ENCODE data around the gene IKZF1. TPM values are rescaled to one million over a fixed set of nuclear protein-coding genes. Genes with fewer than 3 reads are reported as not detected.
A peak's percentile ranks its signal among the peaks of the same experiment; 100 is the strongest.

IKZF1 gene
- 1 to 10 TPM; 4.4 to 9.2 TPM for total RNA-seq
- long read RNA-seq, partial matches to known transcripts, result 0 of 2 reads
- long read RNA-seq, other reads (novel, unspliced or antisense), result 2 of 2 reads

GRCh38 chr7:50304129-50304910, at the start of gene IKZF1:
Gene IKZF1, plus strand, starts transcription at chr7:50304716. Its CDS starts 14,346 bp downstream, at chr7:50319062.
- DNase-seq (peak; percentile 70), ATAC-seq (peak; percentile 54 to 71)
- intact Hi-C loops (cut with DNase I), result no loop called here

GRCh38 chr7:50261593-50261992, 42.9 kb upstream of the IKZF1 start:
- ATAC-seq, result no peak
- intact Hi-C loops (cut with DNase I), result no loop called here

GRCh38 chr7:50262446-50262845, 42.1 kb upstream of the IKZF1 start:
- DNase-seq (no peak), ATAC-seq (no peak)
- intact Hi-C loops (cut with DNase I), result no loop called here

More at GRCh38 chr7:50261593-50261992, 42.9 kb upstream of the IKZF1 start:
- no peak for DNase-seq

- ATAC-seq (no peak), DNase-seq (no peak)
- intact Hi-C loops (cut with DNase I), result no loop called here
Measured at GRCh38 chr7:50262916-50263690, 41.4 kb upstream of the IKZF1 start.

- intact Hi-C loops (cut with DNase I), result no loop called here
- no peak for ATAC-seq
Measured at GRCh38 chr7:50264908-50265307, 39.6 kb upstream of the IKZF1 start.

GRCh38 chr7:50265968-50266634, 38.4 kb upstream of the IKZF1 start:
- DNase-seq, result no peak
- ATAC-seq, result no peak
- intact Hi-C loops (cut with DNase I), result no loop called here

More at GRCh38 chr7:50264908-50265307, 39.6 kb upstream of the IKZF1 start:
- no peak for DNase-seq

- ATAC-seq (peak; percentile 49 to 81), DNase-seq (no peak)
- intact Hi-C loops (cut with DNase I), result no loop called here
Measured at GRCh38 chr7:50266635-50267386, 37.7 kb upstream of the IKZF1 start.

GRCh38 chr7:50267525-50268041, 36.9 kb upstream of the IKZF1 start:
- no peak for ATAC-seq
- intact Hi-C loops (cut with DNase I), result no loop called here
- DNase-seq, result no peak

GRCh38 chr7:50268223-50268622, 36.3 kb upstream of the IKZF1 start:
- DNase-seq (no peak), ATAC-seq (no peak)
- intact Hi-C loops (cut with DNase I), result no loop called here

- no peak for ATAC-seq
- no peak for DNase-seq
- intact Hi-C loops (cut with DNase I), result no loop called here
Measured at GRCh38 chr7:50268990-50269389, 35.5 kb upstream of the IKZF1 start.

GRCh38 chr7:50270531-50271018, 33.9 kb upstream of the IKZF1 start:
- no peak for ATAC-seq
- intact Hi-C loops (cut with DNase I), result loop anchor here in 1 of 2 donors (10.0 kb wide), 1 partner anchor 56 kb away; no protein-coding TSS in a partner anchor
- DNase-seq, result no peak

GRCh38 chr7:50272808-50273207, 31.7 kb upstream of the IKZF1 start:
- intact Hi-C loops (cut with DNase I), result loop anchor here in 1 of 2 donors (10.0 kb wide), 1 partner anchor 58 kb away; no protein-coding TSS in a partner anchor
- DNase-seq (no peak), ATAC-seq (no peak)

GRCh38 chr7:50273301-50273700, 31.2 kb upstream of the IKZF1 start:
- intact Hi-C loops (cut with DNase I), result loop anchor here in 1 of 2 donors (10.0 kb wide), 1 partner anchor 58 kb away; no protein-coding TSS in a partner anchor
- ATAC-seq, result no peak
- no peak for DNase-seq

- DNase-seq (no peak), ATAC-seq (no peak)
- intact Hi-C loops (cut with DNase I), result loop anchor here in 1 of 2 donors (10.0 kb wide), 1 partner anchor 59 kb away; no protein-coding TSS in a partner anchor
Measured at GRCh38 chr7:50273870-50274269, 30.6 kb upstream of the IKZF1 start.

GRCh38 chr7:50274361-50274760, 30.2 kb upstream of the IKZF1 start:
- DNase-seq, result no peak
- ATAC-seq, result no peak
- intact Hi-C loops (cut with DNase I), result loop anchor here in 1 of 2 donors (10.0 kb wide), 1 partner anchor 60 kb away; no protein-coding TSS in a partner anchor

- no peak for DNase-seq
- intact Hi-C loops (cut with DNase I), result loop anchor here in 1 of 2 donors (10.0 kb wide), 1 partner anchor 61 kb away; no protein-coding TSS in a partner anchor
- no peak for ATAC-seq
Measured at GRCh38 chr7:50275430-50275829, 29.1 kb upstream of the IKZF1 start.

- no peak for ATAC-seq
- intact Hi-C loops (cut with DNase I), result loop anchor here in 1 of 2 donors (10.0 kb wide), 1 partner anchor 62 kb away; no protein-coding TSS in a partner anchor
- DNase-seq, result no peak
Measured at GRCh38 chr7:50276483-50276882, 28.0 kb upstream of the IKZF1 start.

GRCh38 chr7:50278120-50278519, 26.4 kb upstream of the IKZF1 start:
- ATAC-seq, result no peak
- no peak for DNase-seq
- intact Hi-C loops (cut with DNase I), result loop anchor here in 1 of 2 donors (10.0 kb wide), 1 partner anchor 63 kb away; no protein-coding TSS in a partner anchor

All from left cardiac atrium (tissue), 4 donors.